Neural crest cell (in vitro differentiated cells): ENCODE data around the gene ANTKMT. TPM values are rescaled to one million over a fixed set of nuclear protein-coding genes. Genes with fewer than 3 reads are reported as not detected.
A peak's percentile ranks its signal among the peaks of the same experiment; 100 is the strongest.
"Not testable (repeated sequence)": the region's sequence is repeated elsewhere in the genome, so short reads cannot be mapped to it uniquely, and the experiment has no call there.

ENCODE experiments used
- DNase-seq: peaks from one replicate; pipeline ENCODE4 v3.0.0; 2021; ENCODE audit warnings: low read depth, mixed read lengths, low spot score
- H3K27ac Mint-ChIP-seq: one replicate; pipeline ENCODE4 v1.8.0; 2021; ENCODE audit warnings: mild to moderate bottlenecking, mixed read lengths; ENCODE audit not compliant: unreplicated experiment
- H3K27me3 Mint-ChIP-seq: 2 replicates; pipeline ENCODE4 v1.8.0; 2021; ENCODE audit warnings: low read depth, mild to moderate bottlenecking, mixed read lengths
- H3K36me3 Mint-ChIP-seq: 2 replicates; pipeline ENCODE4 v1.8.0; 2021; ENCODE audit warnings: low read depth, mild to moderate bottlenecking, mixed read lengths
- H3K4me1 Mint-ChIP-seq: 2 replicates; pipeline ENCODE4 v1.8.0; 2021; ENCODE audit warnings: mixed read lengths
- H3K4me3 Mint-ChIP-seq: one replicate; pipeline ENCODE4 v1.8.0; 2021; ENCODE audit warnings: mild to moderate bottlenecking, mixed read lengths
- H3K9me3 Mint-ChIP-seq: 2 replicates; pipeline ENCODE4 v1.8.0; 2021; ENCODE audit warnings: mixed read lengths
- CTCF ChIP-seq: fragments of 200-600 bp; sonication (generic); conservative IDR thresholded peaks from 2 replicates; pipeline ENCODE4 v1.5.0; 2021; ENCODE audit warnings: antibody characterized with exemption, mild to moderate bottlenecking
- total RNA-seq: library from RNA; stranded (reverse); gene quantifications from 2 replicates; pipeline ENCODE4 v1.2.1, GENCODE V29; 2021

Gene ANTKMT
- total RNA-seq, 1 donor from 2014 or later = 51.1 TPM

DNA sequence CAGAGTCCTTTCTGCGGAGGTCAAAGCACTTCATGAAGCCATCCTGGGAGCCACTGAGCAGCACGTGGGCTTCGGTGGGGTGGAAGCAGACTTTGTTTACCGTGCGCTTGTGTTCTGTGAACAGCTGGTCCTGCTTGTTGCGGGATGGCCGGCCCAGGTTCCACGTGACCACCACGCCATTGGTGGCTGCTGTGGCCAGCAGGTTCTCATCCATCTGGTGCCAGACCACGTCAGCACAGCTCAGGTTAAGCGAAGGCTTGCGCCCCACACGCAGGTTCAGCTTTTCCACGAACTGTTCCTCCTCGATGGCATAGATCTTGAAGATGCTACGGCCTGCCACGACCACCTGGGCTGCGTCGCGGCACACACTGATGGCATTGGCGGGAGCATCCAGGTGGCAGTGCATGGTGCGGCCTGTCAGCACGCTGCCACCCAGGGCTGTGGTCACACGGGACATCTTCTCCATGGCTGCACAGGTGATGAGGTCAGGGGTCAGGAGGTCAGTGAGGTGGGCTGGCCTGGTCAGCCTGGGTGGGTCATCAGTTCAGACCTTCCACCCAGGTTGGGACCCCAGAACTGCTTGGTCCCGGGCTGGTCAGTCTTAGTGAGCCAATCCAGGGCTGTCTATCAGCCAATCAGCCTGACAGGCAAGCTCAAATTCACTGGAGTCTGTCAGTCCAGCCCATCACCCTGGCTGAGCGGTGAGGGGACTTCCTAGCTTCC is 31.6 kb upstream of the ANTKMT start:
- peak overlapping the region; percentile 57 for H3K27ac Mint-ChIP-seq
- no peaks in the 10 kb centered on the region for H3K9me3 Mint-ChIP-seq
- TF ChIP-seq CTCF = no peak
- peak overlapping the region; percentile 92 for H3K4me3 Mint-ChIP-seq
- H3K36me3 Mint-ChIP-seq = peaks cover 3% of the 10 kb centered on the region
- peaks cover 44% of the 10 kb centered on the region for H3K27me3 Mint-ChIP-seq
- no peak for DNase-seq
- H3K4me1 Mint-ChIP-seq = peaks cover 17% of the 10 kb centered on the region

- DNase-seq, H3K27ac Mint-ChIP-seq, H3K36me3 Mint-ChIP-seq, H3K9me3 Mint-ChIP-seq: not testable (repeated sequence)
- peak overlapping the region; percentile 92 for H3K4me3 Mint-ChIP-seq
- H3K27me3 Mint-ChIP-seq = peaks cover 58% of the 10 kb centered on the region
- peaks cover 17% of the 10 kb centered on the region for H3K4me1 Mint-ChIP-seq
These were observed 29.7 kb upstream of the ANTKMT start for GRCh38 chr16:691242-691641.

GRCh38 chr16:692356-693108 is 28.4 kb upstream of the ANTKMT start:
- no peak for DNase-seq
- Mint-ChIP-seq H3K27ac (no peak overlapping the region), H3K27me3 (peaks cover 69% of the 10 kb centered on the region), H3K9me3 (no peaks in the 10 kb centered on the region), H3K4me3 (peak overlapping the region; percentile 64), H3K36me3 (no peaks in the 10 kb centered on the region), H3K4me1 (peaks cover 17% of the 10 kb centered on the region)
- no peak for TF ChIP-seq CTCF

- H3K4me3 Mint-ChIP-seq = no peak overlapping the region
- H3K27me3 Mint-ChIP-seq = peaks cover 78% of the 10 kb centered on the region
- TF ChIP-seq CTCF = no peak
These were observed 27.6 kb upstream of the ANTKMT start for GRCh38 chr16:693364-693763.

DNA sequence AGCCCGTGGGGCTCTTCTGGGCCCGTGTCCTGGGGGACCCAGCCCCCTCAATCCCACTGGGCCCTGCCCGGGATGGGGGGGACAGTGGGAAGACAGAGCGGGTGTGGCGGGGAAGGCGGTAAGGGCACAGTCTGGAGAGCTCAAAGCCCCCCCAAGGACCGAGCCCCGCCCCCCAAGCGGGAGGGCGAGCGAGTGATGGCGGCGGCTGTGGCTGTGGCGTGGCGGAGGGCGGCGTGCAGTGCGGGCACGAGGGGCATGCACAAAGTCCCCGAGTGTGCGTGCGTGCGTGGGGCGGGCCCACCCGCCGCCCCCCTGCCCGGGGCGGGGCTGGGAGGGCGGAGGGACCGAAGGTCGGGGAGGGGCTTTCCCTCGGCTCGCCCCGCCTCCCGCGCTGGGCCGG is 27.2 kb upstream of the ANTKMT start:
- no peak for DNase-seq
- Mint-ChIP-seq H3K36me3 (no peaks in the 10 kb centered on the region), H3K27ac (no peak overlapping the region), H3K27me3 (peaks cover 82% of the 10 kb centered on the region), H3K9me3 (no peaks in the 10 kb centered on the region), H3K4me1 (peaks cover 17% of the 10 kb centered on the region), H3K4me3 (no peak overlapping the region)
- TF ChIP-seq CTCF = no peak

More at GRCh38 chr16:693364-693763, 27.6 kb upstream of the ANTKMT start:
- H3K36me3 Mint-ChIP-seq = no peaks in the 10 kb centered on the region
- H3K27ac Mint-ChIP-seq = no peak overlapping the region
- H3K9me3 Mint-ChIP-seq = no peaks in the 10 kb centered on the region
- H3K4me1 Mint-ChIP-seq = peaks cover 17% of the 10 kb centered on the region
- no peak for DNase-seq
